ENCODE measurements around the gene SORBS2.

SORBS2 gene

GRCh38 chr4:185723631-185724260 is 88.2 kb downstream of the SORBS2 start (continued):
- TF ChIP-seq SNAI2 (CRISPR knock-in tag; IDR thresholded peaks at IDR 0.05) (no peak), TCF4 (CRISPR knock-in tag; IDR thresholded peaks at IDR 0.05; ENCODE audit: borderline replicate concordance) (no peak)

- no peak for ATAC-seq
- TF ChIP-seq ARNTL (CRISPR knock-in tag; IDR thresholded peaks at IDR 0.05; ENCODE audit: borderline replicate concordance, low read depth) (no peak), GLIS3 (CRISPR knock-in tag; IDR thresholded peaks at IDR 0.05) (no peak), TOX (CRISPR knock-in tag; IDR thresholded peaks at IDR 0.05; ENCODE audit: borderline replicate concordance) (no peak), RARB (CRISPR knock-in tag; IDR thresholded peaks at IDR 0.05) (no peak), CSRNP3 (CRISPR knock-in tag; IDR thresholded peaks at IDR 0.05) (no peak)
Observed at GRCh38 chr4:185722029-185722316, 90.0 kb downstream of the SORBS2 start.

- ATAC-seq, result no peak
Observed at GRCh38 chr4:185721190-185722028, 90.6 kb downstream of the SORBS2 start.

GRCh38 chr4:185719500-185719858 is 92.5 kb downstream of the SORBS2 start:
- no peak for ATAC-seq

More at GRCh38 chr4:185721190-185722028, 90.6 kb downstream of the SORBS2 start:
- no peak for TF ChIP-seq TSHZ2 (CRISPR knock-in tag; IDR thresholded peaks at IDR 0.05)
- TF ChIP-seq ESRRG (CRISPR knock-in tag; IDR thresholded peaks at IDR 0.05), result no peak
- no peak for TF ChIP-seq CREB5 (CRISPR knock-in tag; IDR thresholded peaks at IDR 0.05; ENCODE audit: low read depth)
- TF ChIP-seq ZNF70 (CRISPR knock-in tag; IDR thresholded peaks at IDR 0.05), result no peak
- TF ChIP-seq ARNTL (CRISPR knock-in tag; IDR thresholded peaks at IDR 0.05; ENCODE audit: borderline replicate concordance, low read depth), result no peak
- no peak for TF ChIP-seq POU6F1 (CRISPR knock-in tag; IDR thresholded peaks at IDR 0.05; ENCODE audit: borderline replicate concordance, low read depth)

More at GRCh38 chr4:185719500-185719858, 92.5 kb downstream of the SORBS2 start:
- no peak for TF ChIP-seq ZNF8 (CRISPR knock-in tag; IDR thresholded peaks at IDR 0.05)
- no peak for TF ChIP-seq ZNF565 (CRISPR knock-in tag; conservative IDR thresholded peaks at IDR 0.05; ENCODE audit: low read depth)
- TF ChIP-seq CSRNP3 (CRISPR knock-in tag; IDR thresholded peaks at IDR 0.05), result no peak
- TF ChIP-seq ZFP30 (CRISPR knock-in tag; IDR thresholded peaks at IDR 0.05), result no peak
- no peak for TF ChIP-seq GLIS3 (CRISPR knock-in tag; IDR thresholded peaks at IDR 0.05)
- no peak for TF ChIP-seq ZNF70 (CRISPR knock-in tag; IDR thresholded peaks at IDR 0.05)
- no peak for TF ChIP-seq SNAI2 (CRISPR knock-in tag; IDR thresholded peaks at IDR 0.05)

Data from SK-N-SH treated with all-trans-retinoic acid at 6 μM for 48 hours (cell line).